Neural cell (in vitro differentiated cells): ENCODE data around the gene CIC. TPM values are rescaled to one million over a fixed set of nuclear protein-coding genes. Genes with fewer than 3 reads are reported as not detected.

Experiments used
- H2AFZ ChIP-seq: fragments of 200-600, 300-800 bp; sonication (generic), shearing (Covaris generic); 2 replicates; pipeline ENCODE4 v1.6.0; 2014; ENCODE audit warnings: low read depth, mild to moderate bottlenecking, antibody characterized with exemption, low read length, moderate library complexity
- H3F3A ChIP-seq: fragments of 200-600 bp; shearing (Covaris generic); 2 replicates; pipeline ENCODE4 v1.6.1; 2016; ENCODE audit warnings: mild to moderate bottlenecking, moderate library complexity, mixed read lengths, antibody characterized with exemption, low read length; ENCODE audit not compliant: insufficient read depth, poor library complexity, severe bottlenecking
- H3K27ac ChIP-seq: fragments of 200-600, 300-800 bp; sonication (generic), shearing (Covaris generic); 2 replicates; pipeline ENCODE4 v1.5.1; 2014; ENCODE audit warnings: mild to moderate bottlenecking, low read length, moderate library complexity
- H3K27me3 ChIP-seq: fragments of 300-800, 200-600 bp; sonication (generic), shearing (Covaris generic); 2 replicates; pipeline ENCODE4 v1.6.0; 2014; ENCODE audit warnings: mild to moderate bottlenecking, low read depth, low read length, moderate library complexity; ENCODE audit not compliant: insufficient read depth
- H3K36me3 ChIP-seq: fragments of 300-800, 200-600 bp; sonication (generic), shearing (Covaris generic); 2 replicates; pipeline ENCODE4 v1.5.1; 2014; ENCODE audit warnings: mild to moderate bottlenecking, antibody characterized with exemption, low read length, moderate library complexity; ENCODE audit not compliant: insufficient read depth
- H3K4me2 ChIP-seq: fragments of 300-800, 200-600 bp; sonication (generic), shearing (Covaris generic); 2 replicates; pipeline ENCODE4 v1.6.0; 2014; ENCODE audit warnings: mild to moderate bottlenecking, low read length
- H3K4me3 ChIP-seq: fragments of 300-800, 200-600 bp; sonication (generic), shearing (Covaris generic); 2 replicates; pipeline ENCODE4 v1.5.1; 2014; ENCODE audit warnings: mild to moderate bottlenecking, low read length, moderate library complexity
- H3K79me2 ChIP-seq: fragments of 200-600 bp; shearing (Covaris generic); replicated peaks from 2 replicates; pipeline ENCODE4 v1.6.0; 2014; ENCODE audit warnings: mild to moderate bottlenecking, low read length, moderate library complexity; ENCODE audit not compliant: insufficient read depth
- H3K9ac ChIP-seq: fragments of 300-800, 200-600 bp; sonication (generic), shearing (Covaris generic); 2 replicates; pipeline ENCODE4 v1.6.1; 2016; ENCODE audit warnings: mild to moderate bottlenecking, low read length, mixed read lengths
- H3K9me2 ChIP-seq: fragments of 200-600 bp; shearing (Covaris generic); 2 replicates; pipeline ENCODE4 v1.6.1; 2016; ENCODE audit warnings: mild to moderate bottlenecking, low read length, mixed read lengths; ENCODE audit not compliant: insufficient read depth
- H3K9me3 ChIP-seq: fragments of 200-600, 300-800 bp; sonication (generic), shearing (Covaris generic); 2 replicates; pipeline ENCODE4 v1.6.1; 2016; ENCODE audit warnings: mild to moderate bottlenecking, mixed run types, low read length, moderate library complexity, mixed read lengths
- H4K20me1 ChIP-seq: fragments of 200-600 bp; shearing (Covaris generic); 2 replicates; pipeline ENCODE4 v1.6.1; 2016; ENCODE audit warnings: mild to moderate bottlenecking, mixed run types; ENCODE audit not compliant: insufficient read depth
- EP300 ChIP-seq: fragments of 450-650 bp; conservative IDR thresholded peaks from 2 replicates; pipeline ENCODE4 v1.6.1; 2014; ENCODE audit warnings: antibody characterized with exemption, mild to moderate bottlenecking, moderate library complexity; ENCODE audit not compliant: poor library complexity, severe bottlenecking
- EZH2 ChIP-seq: fragments of 200-600, 300-800 bp; shearing (Covaris generic), sonication (generic); IDR thresholded peaks from 2 replicates; pipeline ENCODE4 v1.6.1; 2014; ENCODE audit warnings: antibody characterized with exemption, low read length, borderline replicate concordance, mild to moderate bottlenecking; ENCODE audit not compliant: insufficient read depth, poor library complexity, severe bottlenecking
- MXI1 ChIP-seq: fragments of 450-650 bp; conservative IDR thresholded peaks from 2 replicates; pipeline ENCODE4 v1.6.1; 2014; ENCODE audit warnings: antibody characterized with exemption, mild to moderate bottlenecking; ENCODE audit not compliant: poor library complexity, severe bottlenecking
- POLR2AphosphoS5 ChIP-seq: IDR thresholded peaks from 2 replicates; pipeline ENCODE4 v1.6.1; 2012
- RAD21 ChIP-seq: fragments of 450-650 bp; conservative IDR thresholded peaks from 2 replicates; pipeline ENCODE4 v1.6.1; 2014; ENCODE audit warnings: antibody characterized with exemption, mild to moderate bottlenecking, moderate library complexity
- SMC3 ChIP-seq: fragments of 450-650 bp; conservative IDR thresholded peaks from 2 replicates; pipeline ENCODE4 v1.6.1; 2014; ENCODE audit warnings: antibody characterized with exemption, mild to moderate bottlenecking, moderate library complexity; ENCODE audit not compliant: poor library complexity
- TAF1 ChIP-seq: IDR thresholded peaks from 2 replicates; pipeline ENCODE4 v1.6.1; 2012; ENCODE audit warnings: low read depth
- polyA plus RNA-seq: library from polyadenylated mRNA; depleted of rRNA; stranded (reverse); fragments of >200 nt; gene quantifications from 2 replicates; pipeline ENCODE4 v1.2.3, GENCODE V29; 2014
- TF ChIP-seq, protein P1 (sequence below): fragments of 450-650 bp; IDR thresholded peaks from 2 replicates; pipeline ENCODE4 v1.5.1; 2014; ENCODE audit warnings: antibody characterized with exemption, mild to moderate bottlenecking, moderate library complexity; ENCODE audit not compliant: poor library complexity, severe bottlenecking
- TF ChIP-seq, protein P2 (sequence below): IDR thresholded peaks from 2 replicates; pipeline ENCODE4 v1.6.1; 2012; ENCODE audit warnings: borderline replicate concordance

Gene CIC
- polyA plus RNA-seq, 1 donor from 2014 or later = 10.8 TPM

DNA sequence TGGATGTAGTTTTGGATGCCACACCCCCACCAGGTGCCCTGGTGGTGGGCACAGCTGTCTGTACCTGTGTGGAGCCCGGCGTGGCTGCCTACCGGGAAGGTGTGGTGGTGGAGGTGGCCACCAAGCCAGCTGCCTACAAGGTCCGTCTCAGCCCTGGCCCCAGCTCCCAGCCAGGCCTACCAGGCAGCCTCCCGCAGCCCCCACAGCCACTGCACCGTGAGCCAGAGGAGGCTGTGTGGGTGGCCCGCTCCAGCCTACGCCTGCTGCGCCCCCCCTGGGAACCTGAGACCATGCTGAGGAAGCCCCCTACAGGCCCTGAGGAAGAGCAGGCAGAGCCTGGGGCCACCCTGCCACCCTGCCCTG, 3.5 kb downstream of the CIC start:
- H3K36me3 ChIP-seq = peaks cover 6% of the 10 kb centered on the region
- no peaks in the 10 kb centered on the region for H3K9me3 ChIP-seq
- H3K27me3 ChIP-seq = no peaks in the 10 kb centered on the region
- H3K27ac ChIP-seq = no peak overlapping the region
- H3K4me2 ChIP-seq = no peak overlapping the region
- TF ChIP-seq MXI1 (no peak), POLR2AphosphoS5 (no peak), RAD21 (no peak), EP300 (no peak), SMC3 (no peak), TAF1 (no peak), EZH2 (no peak)
- TF ChIP-seq, protein P1, sequence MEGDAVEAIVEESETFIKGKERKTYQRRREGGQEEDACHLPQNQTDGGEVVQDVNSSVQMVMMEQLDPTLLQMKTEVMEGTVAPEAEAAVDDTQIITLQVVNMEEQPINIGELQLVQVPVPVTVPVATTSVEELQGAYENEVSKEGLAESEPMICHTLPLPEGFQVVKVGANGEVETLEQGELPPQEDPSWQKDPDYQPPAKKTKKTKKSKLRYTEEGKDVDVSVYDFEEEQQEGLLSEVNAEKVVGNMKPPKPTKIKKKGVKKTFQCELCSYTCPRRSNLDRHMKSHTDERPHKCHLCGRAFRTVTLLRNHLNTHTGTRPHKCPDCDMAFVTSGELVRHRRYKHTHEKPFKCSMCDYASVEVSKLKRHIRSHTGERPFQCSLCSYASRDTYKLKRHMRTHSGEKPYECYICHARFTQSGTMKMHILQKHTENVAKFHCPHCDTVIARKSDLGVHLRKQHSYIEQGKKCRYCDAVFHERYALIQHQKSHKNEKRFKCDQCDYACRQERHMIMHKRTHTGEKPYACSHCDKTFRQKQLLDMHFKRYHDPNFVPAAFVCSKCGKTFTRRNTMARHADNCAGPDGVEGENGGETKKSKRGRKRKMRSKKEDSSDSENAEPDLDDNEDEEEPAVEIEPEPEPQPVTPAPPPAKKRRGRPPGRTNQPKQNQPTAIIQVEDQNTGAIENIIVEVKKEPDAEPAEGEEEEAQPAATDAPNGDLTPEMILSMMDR = no peak
- TF ChIP-seq, protein P2, sequence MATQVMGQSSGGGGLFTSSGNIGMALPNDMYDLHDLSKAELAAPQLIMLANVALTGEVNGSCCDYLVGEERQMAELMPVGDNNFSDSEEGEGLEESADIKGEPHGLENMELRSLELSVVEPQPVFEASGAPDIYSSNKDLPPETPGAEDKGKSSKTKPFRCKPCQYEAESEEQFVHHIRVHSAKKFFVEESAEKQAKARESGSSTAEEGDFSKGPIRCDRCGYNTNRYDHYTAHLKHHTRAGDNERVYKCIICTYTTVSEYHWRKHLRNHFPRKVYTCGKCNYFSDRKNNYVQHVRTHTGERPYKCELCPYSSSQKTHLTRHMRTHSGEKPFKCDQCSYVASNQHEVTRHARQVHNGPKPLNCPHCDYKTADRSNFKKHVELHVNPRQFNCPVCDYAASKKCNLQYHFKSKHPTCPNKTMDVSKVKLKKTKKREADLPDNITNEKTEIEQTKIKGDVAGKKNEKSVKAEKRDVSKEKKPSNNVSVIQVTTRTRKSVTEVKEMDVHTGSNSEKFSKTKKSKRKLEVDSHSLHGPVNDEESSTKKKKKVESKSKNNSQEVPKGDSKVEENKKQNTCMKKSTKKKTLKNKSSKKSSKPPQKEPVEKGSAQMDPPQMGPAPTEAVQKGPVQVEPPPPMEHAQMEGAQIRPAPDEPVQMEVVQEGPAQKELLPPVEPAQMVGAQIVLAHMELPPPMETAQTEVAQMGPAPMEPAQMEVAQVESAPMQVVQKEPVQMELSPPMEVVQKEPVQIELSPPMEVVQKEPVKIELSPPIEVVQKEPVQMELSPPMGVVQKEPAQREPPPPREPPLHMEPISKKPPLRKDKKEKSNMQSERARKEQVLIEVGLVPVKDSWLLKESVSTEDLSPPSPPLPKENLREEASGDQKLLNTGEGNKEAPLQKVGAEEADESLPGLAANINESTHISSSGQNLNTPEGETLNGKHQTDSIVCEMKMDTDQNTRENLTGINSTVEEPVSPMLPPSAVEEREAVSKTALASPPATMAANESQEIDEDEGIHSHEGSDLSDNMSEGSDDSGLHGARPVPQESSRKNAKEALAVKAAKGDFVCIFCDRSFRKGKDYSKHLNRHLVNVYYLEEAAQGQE = no peak
- H3F3A ChIP-seq = no peaks in the 10 kb centered on the region
- H2AFZ ChIP-seq = no peak overlapping the region
- peaks cover 42% of the 10 kb centered on the region for H3K79me2 ChIP-seq
- no peaks in the 10 kb centered on the region for H3K9me2 ChIP-seq
- no peaks in the 10 kb centered on the region for H4K20me1 ChIP-seq
- no peak overlapping the region for H3K4me3 ChIP-seq
- H3K9ac ChIP-seq = no peak overlapping the region

DNA sequence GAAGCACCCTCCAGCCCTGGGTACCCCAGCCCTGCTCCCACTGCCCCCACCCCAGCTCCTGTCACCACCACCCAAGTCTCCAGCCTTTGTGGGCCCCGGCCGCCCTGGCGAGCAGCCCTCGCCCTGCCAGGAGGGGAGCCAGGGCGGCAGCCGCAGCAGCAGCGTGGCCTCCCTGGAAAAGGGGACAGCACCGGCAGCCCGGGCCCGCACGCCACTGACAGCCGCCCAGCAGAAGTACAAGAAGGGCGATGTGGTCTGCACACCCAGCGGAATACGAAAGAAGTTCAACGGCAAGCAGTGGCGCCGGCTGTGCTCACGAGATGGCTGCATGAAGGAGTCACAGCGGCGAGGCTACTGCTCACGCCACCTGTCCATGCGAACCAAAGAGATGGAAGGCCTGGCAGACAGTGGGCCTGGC, 3.9 kb downstream of the CIC start:
- Histone ChIP-seq H3K79me2 (peaks cover 42% of the 10 kb centered on the region), H3K27me3 (no peaks in the 10 kb centered on the region), H3K9me3 (no peaks in the 10 kb centered on the region), H3K4me3 (no peak overlapping the region), H3K9ac (no peak overlapping the region), H2AFZ (no peak overlapping the region), H3K4me2 (no peak overlapping the region), H3K27ac (no peak overlapping the region), H3F3A (no peaks in the 10 kb centered on the region), H3K9me2 (no peaks in the 10 kb centered on the region), H4K20me1 (no peaks in the 10 kb centered on the region), H3K36me3 (peaks cover 6% of the 10 kb centered on the region)
- TF ChIP-seq POLR2AphosphoS5 (no peak), RAD21 (no peak), TAF1 (no peak), SMC3 (no peak), EP300 (no peak), EZH2 (no peak), MXI1 (no peak)
- TF ChIP-seq, protein P2 = no peak
- TF ChIP-seq, protein P1 = no peak
